Neural cell (in vitro differentiated cells): Measurements from ENCODE around the gene ADD2. TPM values are rescaled to one million over a fixed set of nuclear protein-coding genes. Genes with fewer than 3 reads are reported as not detected.

Experiments
- H2AFZ ChIP-seq: fragments of 200-600, 300-800 bp; sonication (generic), shearing (Covaris generic); 2 replicates; pipeline ENCODE4 v1.6.0; 2014; ENCODE audit warnings: low read depth, mild to moderate bottlenecking, antibody characterized with exemption, low read length, moderate library complexity
- H3F3A ChIP-seq: fragments of 200-600 bp; shearing (Covaris generic); 2 replicates; pipeline ENCODE4 v1.6.1; 2016; ENCODE audit warnings: mild to moderate bottlenecking, moderate library complexity, mixed read lengths, antibody characterized with exemption, low read length; ENCODE audit not compliant: insufficient read depth, poor library complexity, severe bottlenecking
- H3K27ac ChIP-seq: fragments of 200-600, 300-800 bp; sonication (generic), shearing (Covaris generic); 2 replicates; pipeline ENCODE4 v1.5.1; 2014; ENCODE audit warnings: mild to moderate bottlenecking, low read length, moderate library complexity
- H3K27me3 ChIP-seq: fragments of 300-800, 200-600 bp; sonication (generic), shearing (Covaris generic); 2 replicates; pipeline ENCODE4 v1.6.0; 2014; ENCODE audit warnings: mild to moderate bottlenecking, low read depth, low read length, moderate library complexity; ENCODE audit not compliant: insufficient read depth
- H3K36me3 ChIP-seq: fragments of 300-800, 200-600 bp; sonication (generic), shearing (Covaris generic); 2 replicates; pipeline ENCODE4 v1.5.1; 2014; ENCODE audit warnings: mild to moderate bottlenecking, antibody characterized with exemption, low read length, moderate library complexity; ENCODE audit not compliant: insufficient read depth
- H3K4me2 ChIP-seq: fragments of 300-800, 200-600 bp; sonication (generic), shearing (Covaris generic); 2 replicates; pipeline ENCODE4 v1.6.0; 2014; ENCODE audit warnings: mild to moderate bottlenecking, low read length
- H3K4me3 ChIP-seq: fragments of 300-800, 200-600 bp; sonication (generic), shearing (Covaris generic); 2 replicates; pipeline ENCODE4 v1.5.1; 2014; ENCODE audit warnings: mild to moderate bottlenecking, low read length, moderate library complexity
- H3K79me2 ChIP-seq: fragments of 200-600 bp; shearing (Covaris generic); replicated peaks from 2 replicates; pipeline ENCODE4 v1.6.0; 2014; ENCODE audit warnings: mild to moderate bottlenecking, low read length, moderate library complexity; ENCODE audit not compliant: insufficient read depth
- H3K9ac ChIP-seq: fragments of 300-800, 200-600 bp; sonication (generic), shearing (Covaris generic); 2 replicates; pipeline ENCODE4 v1.6.1; 2016; ENCODE audit warnings: mild to moderate bottlenecking, low read length, mixed read lengths
- H3K9me2 ChIP-seq: fragments of 200-600 bp; shearing (Covaris generic); 2 replicates; pipeline ENCODE4 v1.6.1; 2016; ENCODE audit warnings: mild to moderate bottlenecking, low read length, mixed read lengths; ENCODE audit not compliant: insufficient read depth
- H3K9me3 ChIP-seq: fragments of 200-600, 300-800 bp; sonication (generic), shearing (Covaris generic); 2 replicates; pipeline ENCODE4 v1.6.1; 2016; ENCODE audit warnings: mild to moderate bottlenecking, mixed run types, low read length, moderate library complexity, mixed read lengths
- H4K20me1 ChIP-seq: fragments of 200-600 bp; shearing (Covaris generic); 2 replicates; pipeline ENCODE4 v1.6.1; 2016; ENCODE audit warnings: mild to moderate bottlenecking, mixed run types; ENCODE audit not compliant: insufficient read depth
- EP300 ChIP-seq: fragments of 450-650 bp; conservative IDR thresholded peaks from 2 replicates; pipeline ENCODE4 v1.6.1; 2014; ENCODE audit warnings: antibody characterized with exemption, mild to moderate bottlenecking, moderate library complexity; ENCODE audit not compliant: poor library complexity, severe bottlenecking
- EZH2 ChIP-seq: fragments of 200-600, 300-800 bp; shearing (Covaris generic), sonication (generic); IDR thresholded peaks from 2 replicates; pipeline ENCODE4 v1.6.1; 2014; ENCODE audit warnings: antibody characterized with exemption, low read length, borderline replicate concordance, mild to moderate bottlenecking; ENCODE audit not compliant: insufficient read depth, poor library complexity, severe bottlenecking
- MXI1 ChIP-seq: fragments of 450-650 bp; conservative IDR thresholded peaks from 2 replicates; pipeline ENCODE4 v1.6.1; 2014; ENCODE audit warnings: antibody characterized with exemption, mild to moderate bottlenecking; ENCODE audit not compliant: poor library complexity, severe bottlenecking
- POLR2AphosphoS5 ChIP-seq: IDR thresholded peaks from 2 replicates; pipeline ENCODE4 v1.6.1; 2012
- RAD21 ChIP-seq: fragments of 450-650 bp; conservative IDR thresholded peaks from 2 replicates; pipeline ENCODE4 v1.6.1; 2014; ENCODE audit warnings: antibody characterized with exemption, mild to moderate bottlenecking, moderate library complexity
- SMC3 ChIP-seq: fragments of 450-650 bp; conservative IDR thresholded peaks from 2 replicates; pipeline ENCODE4 v1.6.1; 2014; ENCODE audit warnings: antibody characterized with exemption, mild to moderate bottlenecking, moderate library complexity; ENCODE audit not compliant: poor library complexity
- TAF1 ChIP-seq: IDR thresholded peaks from 2 replicates; pipeline ENCODE4 v1.6.1; 2012; ENCODE audit warnings: low read depth
- polyA plus RNA-seq: library from polyadenylated mRNA; depleted of rRNA; stranded (reverse); fragments of >200 nt; gene quantifications from 2 replicates; pipeline ENCODE4 v1.2.3, GENCODE V29; 2014
- TF ChIP-seq, protein P1 (sequence below): IDR thresholded peaks from 2 replicates; pipeline ENCODE4 v1.6.1; 2012; ENCODE audit warnings: borderline replicate concordance
- TF ChIP-seq, protein P2 (sequence below): fragments of 450-650 bp; IDR thresholded peaks from 2 replicates; pipeline ENCODE4 v1.5.1; 2014; ENCODE audit warnings: antibody characterized with exemption, mild to moderate bottlenecking, moderate library complexity; ENCODE audit not compliant: poor library complexity, severe bottlenecking

ADD2 gene
- polyA plus RNA-seq, 1 donor from 2014 or later, result 52.5 TPM

DNA sequence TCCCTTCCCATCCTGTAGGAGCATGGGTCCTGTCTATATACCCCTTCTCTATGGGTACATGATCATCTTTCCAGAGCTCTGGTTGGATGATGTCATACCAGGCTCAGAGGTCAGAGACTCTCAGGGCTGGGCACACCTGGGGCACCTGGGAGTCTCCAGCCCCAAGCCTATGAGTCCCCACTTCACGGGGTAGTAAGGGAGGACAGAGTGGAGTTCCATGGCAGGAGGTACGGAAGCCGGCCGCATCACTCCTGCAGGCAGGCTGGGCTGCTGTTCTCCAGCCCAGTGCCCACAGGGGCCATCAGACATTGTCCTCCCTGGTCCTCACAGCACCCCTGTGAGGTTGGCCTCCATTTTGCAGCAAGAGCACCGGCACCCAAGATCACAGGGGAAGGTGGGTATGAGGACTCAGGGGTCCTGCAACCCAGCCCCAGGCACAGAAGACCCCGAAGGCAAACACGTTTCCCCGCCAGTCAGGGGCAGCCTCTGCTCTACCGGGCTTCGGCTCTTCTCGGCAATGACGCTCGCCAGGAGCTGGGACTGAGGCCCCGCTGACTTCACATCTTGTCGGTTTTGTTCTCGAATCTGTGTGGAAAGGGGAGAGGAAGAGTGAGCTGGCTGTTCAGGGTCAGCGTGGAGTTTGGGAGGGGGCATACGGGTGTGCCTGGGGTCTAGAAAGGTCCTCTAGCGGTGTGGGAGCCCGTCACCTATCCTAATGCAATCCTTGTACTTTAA lies 91.5 kb downstream of the ADD2 start:
- H3K9me3 ChIP-seq, result no peaks in the 10 kb centered on the region
- H2AFZ ChIP-seq, result no peak overlapping the region
- no peak overlapping the region for H3K4me3 ChIP-seq
- H4K20me1 ChIP-seq, result no peaks in the 10 kb centered on the region
- H3K79me2 ChIP-seq, result no peaks in the 10 kb centered on the region
- no peaks in the 10 kb centered on the region for H3K9me2 ChIP-seq
- no peak overlapping the region for H3K4me2 ChIP-seq
- no peak overlapping the region for H3K9ac ChIP-seq
- no peaks in the 10 kb centered on the region for H3K27me3 ChIP-seq
- TF ChIP-seq EZH2 (no peak), POLR2AphosphoS5 (no peak), EP300 (no peak), TAF1 (no peak), MXI1 (no peak), SMC3 (no peak), RAD21 (no peak)
- TF ChIP-seq, protein P1, sequence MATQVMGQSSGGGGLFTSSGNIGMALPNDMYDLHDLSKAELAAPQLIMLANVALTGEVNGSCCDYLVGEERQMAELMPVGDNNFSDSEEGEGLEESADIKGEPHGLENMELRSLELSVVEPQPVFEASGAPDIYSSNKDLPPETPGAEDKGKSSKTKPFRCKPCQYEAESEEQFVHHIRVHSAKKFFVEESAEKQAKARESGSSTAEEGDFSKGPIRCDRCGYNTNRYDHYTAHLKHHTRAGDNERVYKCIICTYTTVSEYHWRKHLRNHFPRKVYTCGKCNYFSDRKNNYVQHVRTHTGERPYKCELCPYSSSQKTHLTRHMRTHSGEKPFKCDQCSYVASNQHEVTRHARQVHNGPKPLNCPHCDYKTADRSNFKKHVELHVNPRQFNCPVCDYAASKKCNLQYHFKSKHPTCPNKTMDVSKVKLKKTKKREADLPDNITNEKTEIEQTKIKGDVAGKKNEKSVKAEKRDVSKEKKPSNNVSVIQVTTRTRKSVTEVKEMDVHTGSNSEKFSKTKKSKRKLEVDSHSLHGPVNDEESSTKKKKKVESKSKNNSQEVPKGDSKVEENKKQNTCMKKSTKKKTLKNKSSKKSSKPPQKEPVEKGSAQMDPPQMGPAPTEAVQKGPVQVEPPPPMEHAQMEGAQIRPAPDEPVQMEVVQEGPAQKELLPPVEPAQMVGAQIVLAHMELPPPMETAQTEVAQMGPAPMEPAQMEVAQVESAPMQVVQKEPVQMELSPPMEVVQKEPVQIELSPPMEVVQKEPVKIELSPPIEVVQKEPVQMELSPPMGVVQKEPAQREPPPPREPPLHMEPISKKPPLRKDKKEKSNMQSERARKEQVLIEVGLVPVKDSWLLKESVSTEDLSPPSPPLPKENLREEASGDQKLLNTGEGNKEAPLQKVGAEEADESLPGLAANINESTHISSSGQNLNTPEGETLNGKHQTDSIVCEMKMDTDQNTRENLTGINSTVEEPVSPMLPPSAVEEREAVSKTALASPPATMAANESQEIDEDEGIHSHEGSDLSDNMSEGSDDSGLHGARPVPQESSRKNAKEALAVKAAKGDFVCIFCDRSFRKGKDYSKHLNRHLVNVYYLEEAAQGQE, result no peak
- TF ChIP-seq, protein P2, sequence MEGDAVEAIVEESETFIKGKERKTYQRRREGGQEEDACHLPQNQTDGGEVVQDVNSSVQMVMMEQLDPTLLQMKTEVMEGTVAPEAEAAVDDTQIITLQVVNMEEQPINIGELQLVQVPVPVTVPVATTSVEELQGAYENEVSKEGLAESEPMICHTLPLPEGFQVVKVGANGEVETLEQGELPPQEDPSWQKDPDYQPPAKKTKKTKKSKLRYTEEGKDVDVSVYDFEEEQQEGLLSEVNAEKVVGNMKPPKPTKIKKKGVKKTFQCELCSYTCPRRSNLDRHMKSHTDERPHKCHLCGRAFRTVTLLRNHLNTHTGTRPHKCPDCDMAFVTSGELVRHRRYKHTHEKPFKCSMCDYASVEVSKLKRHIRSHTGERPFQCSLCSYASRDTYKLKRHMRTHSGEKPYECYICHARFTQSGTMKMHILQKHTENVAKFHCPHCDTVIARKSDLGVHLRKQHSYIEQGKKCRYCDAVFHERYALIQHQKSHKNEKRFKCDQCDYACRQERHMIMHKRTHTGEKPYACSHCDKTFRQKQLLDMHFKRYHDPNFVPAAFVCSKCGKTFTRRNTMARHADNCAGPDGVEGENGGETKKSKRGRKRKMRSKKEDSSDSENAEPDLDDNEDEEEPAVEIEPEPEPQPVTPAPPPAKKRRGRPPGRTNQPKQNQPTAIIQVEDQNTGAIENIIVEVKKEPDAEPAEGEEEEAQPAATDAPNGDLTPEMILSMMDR, result no peak
- peaks cover 14% of the 10 kb centered on the region for H3K36me3 ChIP-seq
- H3F3A ChIP-seq, result no peaks in the 10 kb centered on the region
- H3K27ac ChIP-seq, result no peak overlapping the region

DNA sequence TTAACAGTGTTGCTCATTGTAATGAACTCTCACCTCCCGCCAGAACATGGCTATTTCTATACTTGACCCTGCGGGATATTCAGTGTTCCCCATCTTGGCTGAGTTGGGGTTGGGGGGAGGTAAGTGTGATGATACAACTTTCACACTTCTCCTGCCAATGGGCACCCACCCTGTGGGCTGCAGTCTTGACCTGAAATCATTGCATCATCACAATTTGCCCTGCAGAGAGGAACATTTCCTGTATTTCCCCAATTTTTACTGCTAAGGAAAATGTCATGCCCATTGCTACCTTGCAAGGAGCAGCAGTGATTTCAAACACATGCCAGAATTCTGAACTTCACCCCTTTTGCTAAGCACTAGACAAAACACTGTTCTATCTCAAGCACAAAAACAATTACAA lies 92.1 kb downstream of the ADD2 start:
- no peak overlapping the region for H3K4me3 ChIP-seq
- peaks cover 10% of the 10 kb centered on the region for H3K36me3 ChIP-seq
- no peaks in the 10 kb centered on the region for H3K9me3 ChIP-seq
- no peaks in the 10 kb centered on the region for H3F3A ChIP-seq
- H2AFZ ChIP-seq, result no peak overlapping the region
- H3K27ac ChIP-seq, result no peak overlapping the region
- no peaks in the 10 kb centered on the region for H3K9me2 ChIP-seq
- no peak overlapping the region for H3K9ac ChIP-seq
- H3K4me2 ChIP-seq, result no peak overlapping the region
- H3K27me3 ChIP-seq, result no peaks in the 10 kb centered on the region
- TF ChIP-seq POLR2AphosphoS5 (no peak), RAD21 (no peak), TAF1 (no peak), SMC3 (no peak), MXI1 (no peak), EP300 (no peak), EZH2 (no peak)
- TF ChIP-seq, protein P1, result no peak
- TF ChIP-seq, protein P2, result no peak
- H4K20me1 ChIP-seq, result no peaks in the 10 kb centered on the region
- no peaks in the 10 kb centered on the region for H3K79me2 ChIP-seq
